Measurements from ENCODE around the gene BLNK.

GRCh38 chr10:96264938-96265337 is 6.4 kb downstream of the BLNK start:
- TF ChIP-seq, protein P1, sequence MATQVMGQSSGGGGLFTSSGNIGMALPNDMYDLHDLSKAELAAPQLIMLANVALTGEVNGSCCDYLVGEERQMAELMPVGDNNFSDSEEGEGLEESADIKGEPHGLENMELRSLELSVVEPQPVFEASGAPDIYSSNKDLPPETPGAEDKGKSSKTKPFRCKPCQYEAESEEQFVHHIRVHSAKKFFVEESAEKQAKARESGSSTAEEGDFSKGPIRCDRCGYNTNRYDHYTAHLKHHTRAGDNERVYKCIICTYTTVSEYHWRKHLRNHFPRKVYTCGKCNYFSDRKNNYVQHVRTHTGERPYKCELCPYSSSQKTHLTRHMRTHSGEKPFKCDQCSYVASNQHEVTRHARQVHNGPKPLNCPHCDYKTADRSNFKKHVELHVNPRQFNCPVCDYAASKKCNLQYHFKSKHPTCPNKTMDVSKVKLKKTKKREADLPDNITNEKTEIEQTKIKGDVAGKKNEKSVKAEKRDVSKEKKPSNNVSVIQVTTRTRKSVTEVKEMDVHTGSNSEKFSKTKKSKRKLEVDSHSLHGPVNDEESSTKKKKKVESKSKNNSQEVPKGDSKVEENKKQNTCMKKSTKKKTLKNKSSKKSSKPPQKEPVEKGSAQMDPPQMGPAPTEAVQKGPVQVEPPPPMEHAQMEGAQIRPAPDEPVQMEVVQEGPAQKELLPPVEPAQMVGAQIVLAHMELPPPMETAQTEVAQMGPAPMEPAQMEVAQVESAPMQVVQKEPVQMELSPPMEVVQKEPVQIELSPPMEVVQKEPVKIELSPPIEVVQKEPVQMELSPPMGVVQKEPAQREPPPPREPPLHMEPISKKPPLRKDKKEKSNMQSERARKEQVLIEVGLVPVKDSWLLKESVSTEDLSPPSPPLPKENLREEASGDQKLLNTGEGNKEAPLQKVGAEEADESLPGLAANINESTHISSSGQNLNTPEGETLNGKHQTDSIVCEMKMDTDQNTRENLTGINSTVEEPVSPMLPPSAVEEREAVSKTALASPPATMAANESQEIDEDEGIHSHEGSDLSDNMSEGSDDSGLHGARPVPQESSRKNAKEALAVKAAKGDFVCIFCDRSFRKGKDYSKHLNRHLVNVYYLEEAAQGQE (IDR thresholded peaks at IDR 0.05; ENCODE audit: borderline replicate concordance): no peak
- TF ChIP-seq, protein P1 (CRISPR knock-in tag; IDR thresholded peaks at IDR 0.05; ENCODE audit: low read depth): no peak
- TF ChIP-seq ZNF354B (CRISPR knock-in tag; IDR thresholded peaks at IDR 0.05) (no peak), CTCF (IDR thresholded peaks at IDR 0.05 in 2 of 3, conservative IDR thresholded peaks at IDR 0.05 in 1 of 3; ENCODE audit: insufficient read depth in 2 of 3, low read depth in 1 of 3, low read length in 3 of 3) (no peak), SP2 (IDR thresholded peaks at IDR 0.05; ENCODE audit: extremely low read depth, low read depth, low read length, poor library complexity, severe bottlenecking) (no peak), NRF1 (conservative IDR thresholded peaks at IDR 0.05 in 1 of 2, IDR thresholded peaks at IDR 0.05 in 1 of 2) (no peak), ZNF655 (CRISPR knock-in tag; IDR thresholded peaks at IDR 0.05) (no peak), EZH2 (IDR thresholded peaks at IDR 0.05; ENCODE audit: borderline replicate concordance, low read depth, low read length) (no peak), EP300 (IDR thresholded peaks at IDR 0.05; ENCODE audit: low read length) (no peak), HIVEP1 (CRISPR knock-in tag; IDR thresholded peaks at IDR 0.05) (no peak), ZBTB43 (CRISPR knock-in tag; IDR thresholded peaks at IDR 0.05) (no peak), RBBP5 (IDR thresholded peaks at IDR 0.05; ENCODE audit: borderline replicate concordance, insufficient read depth, low read length, poor library complexity, severe bottlenecking) (no peak)
- TF ChIP-seq, protein P2, sequence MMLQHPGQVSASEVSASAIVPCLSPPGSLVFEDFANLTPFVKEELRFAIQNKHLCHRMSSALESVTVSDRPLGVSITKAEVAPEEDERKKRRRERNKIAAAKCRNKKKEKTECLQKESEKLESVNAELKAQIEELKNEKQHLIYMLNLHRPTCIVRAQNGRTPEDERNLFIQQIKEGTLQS (IDR thresholded peaks at IDR 0.05): no peak
- TF ChIP-seq, protein P2 (CRISPR knock-in tag; conservative IDR thresholded peaks at IDR 0.05): no peak

Data from K562 (cell line).